SH-SY5Y (cell line): ENCODE data around the gene UNC5CL.

Experiments used
- GATA2 ChIP-seq: IDR thresholded peaks from 2 replicates; pipeline ENCODE4 v1.6.1; 2011; ENCODE audit warnings: mild to moderate bottlenecking, low read depth, low read length
- GATA3 ChIP-seq: IDR thresholded peaks from 2 replicates; pipeline ENCODE4 v1.6.1; 2011; ENCODE audit warnings: low read depth, mild to moderate bottlenecking, low read length, moderate library complexity

The UNC5CL gene

GRCh38 chr6:41053041-41053440 is 14.0 kb upstream of the UNC5CL start, which contains the start of gene APOBEC2:
Gene APOBEC2, plus strand, starts transcription at chr6:41053202. Its CDS starts 146 bp downstream, at chr6:41053348.
- TF ChIP-seq GATA3 = no peak
- no peak for TF ChIP-seq GATA2

DNA sequence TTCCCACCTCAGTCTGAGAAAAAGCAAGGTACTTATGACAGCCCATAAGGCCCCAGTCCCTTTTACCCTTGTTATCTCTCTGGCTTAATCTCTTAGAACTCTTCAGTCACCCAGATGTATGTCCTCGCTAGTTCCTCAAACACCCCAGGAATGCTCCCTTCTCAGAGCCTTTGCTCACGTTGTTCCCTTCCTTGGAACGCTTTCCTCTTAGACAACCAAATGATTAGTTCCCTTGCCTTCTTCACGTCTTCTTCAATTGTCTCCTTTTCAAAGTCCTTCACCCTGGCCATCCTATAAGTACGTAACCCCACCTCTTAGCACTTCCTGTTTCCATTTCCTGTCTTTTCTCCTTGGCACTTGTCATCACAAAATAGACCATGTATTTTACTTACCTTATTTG is 12.9 kb upstream of the UNC5CL start:
- TF ChIP-seq GATA2 = no peak
- TF ChIP-seq GATA3 = no peak

DNA sequence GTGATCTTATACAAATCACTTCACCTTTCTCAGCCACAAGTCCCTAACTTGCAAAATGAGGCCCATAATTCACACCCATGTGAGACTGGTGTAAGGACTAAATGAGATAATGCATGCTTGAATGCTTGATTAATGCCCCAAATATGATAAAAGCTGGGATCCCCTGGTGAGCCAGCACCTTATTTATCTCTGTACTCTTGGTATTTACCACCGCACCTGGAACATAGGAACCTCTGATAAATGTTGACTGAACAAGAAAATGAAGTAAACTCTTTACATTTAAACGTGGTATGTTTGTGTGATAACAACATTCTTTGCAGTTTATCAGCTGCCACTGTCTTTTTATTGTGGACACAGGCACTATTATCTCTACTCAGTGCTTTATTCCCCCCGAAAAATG is 11.5 kb upstream of the UNC5CL start:
- no peak for TF ChIP-seq GATA2
- TF ChIP-seq GATA3 = no peak

GRCh38 chr6:41049955-41050354 is 10.9 kb upstream of the UNC5CL start:
- TF ChIP-seq GATA2 (no peak), GATA3 (no peak)

GRCh38 chr6:41049521-41049920 is 10.5 kb upstream of the UNC5CL start:
- TF ChIP-seq GATA3 = no peak

- TF ChIP-seq GATA2 (no peak), GATA3 (no peak)
Observed at GRCh38 chr6:41047745-41048732, 9.0 kb upstream of the UNC5CL start.

GRCh38 chr6:41047306-41047705 is 8.3 kb upstream of the UNC5CL start:
- TF ChIP-seq GATA3 (no peak), GATA2 (no peak)

- no peak for TF ChIP-seq GATA2
Observed at GRCh38 chr6:41046084-41046483, 7.1 kb upstream of the UNC5CL start.

DNA sequence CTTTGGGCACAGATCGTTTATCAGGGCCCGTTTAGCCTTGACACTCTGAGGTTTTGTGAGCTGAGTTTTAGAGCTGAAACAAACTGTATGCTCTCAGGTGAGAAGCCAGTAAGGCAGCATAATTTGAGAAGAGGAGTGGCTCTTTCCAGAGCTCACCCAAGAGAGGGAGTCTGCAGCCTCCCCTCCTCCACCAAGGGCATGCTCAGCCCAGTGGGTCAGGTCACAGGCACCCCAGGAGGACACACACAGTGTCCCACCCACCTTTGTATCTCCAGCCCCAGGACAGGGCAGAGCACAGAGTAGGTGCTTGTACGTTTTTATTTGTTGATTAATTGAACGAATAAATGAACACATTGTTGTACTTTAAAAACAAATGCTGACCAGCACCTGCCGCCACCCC is 6.6 kb upstream of the UNC5CL start:
- TF ChIP-seq GATA2 (no peak), GATA3 (no peak)

DNA sequence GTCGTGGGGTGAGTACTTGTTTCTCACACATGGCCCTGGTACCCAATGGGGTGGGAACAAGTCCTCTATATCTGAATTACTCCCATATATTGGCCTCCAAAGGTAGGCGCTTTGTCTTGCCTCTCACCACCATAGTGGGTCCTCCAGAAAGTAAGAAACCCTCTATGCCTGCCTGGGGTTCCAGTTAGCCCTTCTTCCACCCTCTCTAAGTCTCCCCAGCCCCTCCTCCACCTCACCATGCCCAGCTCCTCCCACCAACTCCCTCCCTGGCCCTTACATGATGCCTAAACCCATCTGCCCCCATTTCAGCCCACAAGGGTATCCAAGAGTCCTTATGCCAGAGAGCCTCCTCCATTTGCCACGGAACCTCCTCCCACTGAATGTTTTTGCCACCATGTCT is 4.1 kb upstream of the UNC5CL start:
- no peak for TF ChIP-seq GATA3
- TF ChIP-seq GATA2 = no peak

DNA sequence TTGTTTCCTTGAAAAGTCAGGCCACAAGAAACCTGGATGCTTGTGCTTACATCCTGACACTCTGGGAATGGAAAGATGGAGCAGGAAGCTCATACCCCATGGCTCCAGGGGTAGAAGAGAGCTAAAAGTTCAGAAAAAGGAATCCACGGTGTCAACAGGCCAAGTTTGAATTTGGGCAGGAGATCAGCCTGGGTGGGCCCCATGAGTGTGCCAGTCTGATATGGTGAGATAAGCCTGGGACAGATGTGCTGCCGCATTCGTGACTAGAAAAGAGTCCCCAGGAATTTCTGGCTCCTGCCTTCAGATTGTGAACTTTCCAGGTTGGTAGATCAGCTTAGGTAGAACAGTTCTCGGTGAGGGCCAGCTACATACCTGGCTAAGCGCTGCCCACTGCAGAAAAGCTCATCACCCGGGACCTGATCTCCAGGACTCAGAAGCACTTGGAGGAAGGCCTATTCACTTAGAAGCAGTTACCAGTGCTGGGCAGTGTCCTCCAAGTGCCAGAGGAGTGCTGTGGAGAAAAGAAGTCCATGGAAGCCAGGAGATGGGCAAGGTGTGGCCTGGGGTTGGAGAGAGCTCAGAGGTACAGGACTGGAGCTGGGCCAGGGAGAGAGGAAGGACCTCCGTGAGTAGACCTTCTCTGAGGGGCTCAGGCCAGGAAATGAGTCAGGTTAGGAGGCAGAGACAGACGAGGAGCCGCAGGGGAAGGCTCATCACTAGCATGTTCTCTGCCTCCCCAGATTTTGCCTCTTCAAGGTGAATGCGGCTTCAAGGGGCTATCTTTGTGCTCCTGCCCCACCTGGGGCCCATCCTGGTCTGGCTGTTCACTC is 3.4 kb upstream of the UNC5CL start, which contains the start of gene TSPO2:
TSPO2 (plus strand) TSS at position 242 of the 830 bp plus-strand sequence; CDS start at position 761, 519 bp downstream.
- TF ChIP-seq GATA3 (no peak), GATA2 (no peak)

GRCh38 chr6:41040940-41041536 is 2.0 kb upstream of the UNC5CL start:
- TF ChIP-seq GATA2 (no peak), GATA3 (no peak)

GRCh38 chr6:41040101-41040939 is 1.3 kb upstream of the UNC5CL start:
- TF ChIP-seq GATA2 = no peak
- TF ChIP-seq GATA3 = no peak
